ENCODE data around the gene CHRNA10. TPM values are rescaled to one million over a fixed set of nuclear protein-coding genes. Genes with fewer than 3 reads are reported as not detected.

Gene CHRNA10
- total and polyA plus RNA-seq, 2 of the 13 experiments (the other 11 are each of a cell fraction or from before 2014, with no cell fraction given): 0.53 to 0.71 TPM

DNA sequence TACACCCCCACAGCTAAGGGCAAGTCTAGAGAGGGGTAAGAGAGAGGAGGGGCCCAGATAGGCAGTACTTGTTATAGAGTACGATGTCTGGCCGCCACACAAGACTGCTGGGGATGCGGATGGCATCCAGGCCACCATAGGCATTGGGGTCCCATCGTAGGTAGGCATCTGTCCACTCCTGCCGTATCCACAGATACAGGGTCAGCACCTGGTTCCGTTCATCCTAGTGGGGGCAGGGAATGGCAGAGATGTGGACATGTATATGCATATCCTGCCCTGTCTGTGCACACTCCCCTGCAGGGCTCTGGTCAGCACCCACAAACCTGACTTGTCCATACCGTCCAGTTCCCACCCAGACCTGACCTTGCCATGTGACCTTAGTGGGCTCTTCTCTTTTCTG is 2.1 kb downstream of the CHRNA10 start (continued):
- TF ChIP-seq ZBTB37 (CRISPR knock-in tag; IDR thresholded peaks at IDR 0.05) (no peak), ZMAT5 (CRISPR knock-in tag; IDR thresholded peaks at IDR 0.05; ENCODE audit: borderline replicate concordance, low read depth) (no peak), SYNCRIP (IDR thresholded peaks at IDR 0.05; ENCODE audit: insufficient read depth, low read depth, low read length) (no peak), FOXA3 (CRISPR knock-in tag; IDR thresholded peaks at IDR 0.05) (no peak)

DNA sequence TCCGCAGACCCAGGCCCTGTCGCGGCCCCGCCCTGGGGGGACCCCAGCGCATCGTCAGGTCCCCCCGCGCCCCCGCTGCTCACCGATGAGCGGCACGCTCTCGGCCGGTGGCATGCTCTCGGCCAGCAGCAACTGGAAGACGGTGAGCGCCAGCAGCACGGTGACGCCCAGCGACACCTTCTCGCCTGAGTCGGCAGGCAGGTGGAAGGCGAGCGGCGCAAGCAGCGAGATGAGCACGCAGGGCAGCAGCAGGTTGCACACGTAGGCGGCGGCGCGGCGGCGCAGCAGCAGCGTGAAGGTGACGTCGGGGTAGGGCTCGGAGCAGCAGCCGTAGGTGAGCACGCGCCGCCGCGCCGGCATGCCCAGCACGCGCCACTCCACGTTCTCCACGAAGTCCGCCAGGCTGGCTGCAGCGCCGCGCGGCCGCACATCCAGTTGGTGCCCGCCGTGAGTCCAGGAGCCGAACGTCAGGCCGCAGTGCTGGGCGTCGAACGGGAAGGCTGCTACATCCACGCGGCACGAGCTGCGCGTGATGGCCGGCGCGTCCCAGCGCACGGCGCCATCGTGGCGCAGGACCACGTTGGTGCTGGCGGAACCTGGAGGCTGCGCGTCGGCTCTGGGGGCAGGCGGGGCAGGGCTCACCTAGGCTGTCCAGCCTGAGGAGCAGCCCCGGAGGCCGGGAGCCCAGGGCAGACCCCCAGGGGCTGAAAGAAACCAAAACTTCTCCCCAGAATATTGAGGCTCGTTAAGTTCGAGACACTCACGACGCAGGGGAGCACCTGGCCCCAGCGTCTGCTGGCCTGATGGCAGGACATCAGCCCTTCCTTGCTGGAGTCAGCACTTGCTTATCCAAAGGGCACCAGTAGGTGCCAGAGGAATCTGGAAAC is 3.8 kb downstream of the CHRNA10 start:
- DNase-seq (ENCODE audit: low spot score) (no peak), FAIRE-seq (no peak), ATAC-seq (no peak)
- no TSS peak for BruUV-seq (replicated peaks)
- Histone ChIP-seq H3K4me3 (replicated peaks in 1 of 3; ENCODE audit: insufficient read depth in 1 of 3, low read depth in 2 of 3, low read length in 3 of 3) (no peak overlapping the region), H3K79me2 (ENCODE audit: insufficient read depth, low read length) (no peaks in the 10 kb centered on the region), H3K36me3 (replicated peaks in 1 of 2; ENCODE audit: control insufficient read depth in 1 of 2, insufficient read depth in 2 of 2, low read length in 2 of 2) (peaks cover under 1 to 3% of the 10 kb centered on the region in 2 experiments; a peak in 3 of 5 replicates), H3K9ac (ENCODE audit: insufficient read depth, low read depth, low read length) (no peak overlapping the region), H3K9me3 (ENCODE audit: low read length) (no peaks in the 10 kb centered on the region), H3K4me1 (ENCODE audit: insufficient read depth, low read length) (no peaks in the 10 kb centered on the region), H3K4me2 (ENCODE audit: low read depth, low read length) (no peak overlapping the region), H3K27me3 (ENCODE audit: control insufficient read depth in 1 of 2, insufficient read depth in 2 of 2, low read length in 2 of 2) (no peaks in the 10 kb centered on the region), H4K20me1 (ENCODE audit: insufficient read depth, low read length) (no peaks in the 10 kb centered on the region), H2AFZ (ENCODE audit: low read length) (no peak overlapping the region), H3K27ac (ENCODE audit: extremely low read length, insufficient read depth, low read length) (no peak overlapping the region)
- CTCF ChIA-PET (ENCODE audit: low intra/inter-chr PET ratio, low total read pairs): no interaction called here
- TF ChIP-seq PPARG (CRISPR knock-in tag; conservative IDR thresholded peaks at IDR 0.05): no peak
- TF ChIP-seq HOXA9 (CRISPR knock-in tag; IDR thresholded peaks at IDR 0.05; ENCODE audit: borderline replicate concordance): no peak
- intact Hi-C loops (cut with micrococcal nuclease; ENCODE audit: unreplicated experiment): no loop called here
- WGBS (ENCODE audit: low lambda C conversion rate): 99% methylated on average over 86 of the region's 89 CpGs
- in situ Hi-C loops (cut with HindIII; ENCODE audit: extremely low pct_ligation_motif_present, low pct_unique_long_range_greater_than_20kb): no loop called here
- POLR2A ChIA-PET: no interaction called here
